Left lobe of liver (tissue), 2 donors: ENCODE data around the gene HRH2. TPM values are rescaled to one million over a fixed set of nuclear protein-coding genes. Genes with fewer than 3 reads are reported as not detected.
"Not testable (repeated sequence)": the region's sequence is repeated elsewhere in the genome, so short reads cannot be mapped to it uniquely, and the experiment has no call there.

Experiments used
- ATAC-seq: fragments of 200-7000 bp; cut with Tn5 transposase; one replicate; pipeline ENCODE4 v1.9.1; 2020; ENCODE audit warnings: mild to moderate bottlenecking, moderate library complexity
- DNase-seq: peaks from one replicate; pipeline ENCODE4 v3.0.0-alpha.2; 2020; ENCODE audit warnings: low spot score
- total RNA-seq: library from RNA; stranded (reverse); gene quantifications from one replicate; pipeline ENCODE4 v1.2.1, GENCODE V29; 2021
- donor health status: DM: no; HTN: no; CAD: no; lungs with moderate emphysema.
- donor health status: DM: no; HTN: yes; CAD: no.

The HRH2 gene
- total RNA-seq, 1 donor from 2014 or later = 0.23 TPM

DNA sequence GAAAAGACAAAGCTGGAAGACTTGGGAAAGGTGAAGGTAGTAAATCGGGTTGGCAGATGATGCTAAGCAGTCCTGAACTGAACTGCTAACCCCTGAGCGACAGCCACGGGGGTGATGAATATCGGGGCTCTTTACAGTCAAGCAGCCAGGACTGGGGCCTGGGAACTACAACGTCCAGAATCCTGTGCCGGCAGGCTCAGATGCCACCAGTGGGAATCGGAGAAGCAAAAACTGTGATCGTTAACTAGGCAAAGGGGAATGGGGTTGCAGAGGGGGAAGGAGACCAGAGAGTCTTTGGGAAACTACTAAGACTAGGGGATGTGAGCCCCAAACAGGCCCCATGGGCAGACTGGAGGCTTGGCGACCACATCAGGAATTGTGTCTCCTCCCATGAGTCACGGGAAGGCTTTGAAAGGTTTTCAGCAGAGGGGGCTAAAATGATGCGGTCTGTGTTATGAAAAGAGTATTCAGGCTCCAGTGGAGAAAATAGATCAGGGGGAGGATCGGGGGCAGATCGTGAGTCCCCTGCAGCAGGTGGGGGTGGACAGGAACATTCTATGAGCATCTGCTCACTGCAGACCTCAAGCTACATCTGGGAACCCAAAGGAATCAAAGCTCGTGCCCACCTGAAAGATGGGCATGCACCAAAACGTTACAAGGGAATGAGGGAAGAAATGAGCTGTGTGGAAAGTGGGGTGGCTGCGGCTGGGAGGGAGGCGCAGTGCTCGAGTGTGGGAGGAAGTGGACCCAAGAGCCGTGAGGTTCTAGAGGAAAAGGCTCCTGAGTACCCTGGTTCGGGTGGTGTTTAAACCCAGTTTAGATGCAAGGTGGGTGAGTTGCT, 53.8 kb downstream of the HRH2 start:
- DNase-seq (peak; percentile 15), ATAC-seq (no peak)

DNA sequence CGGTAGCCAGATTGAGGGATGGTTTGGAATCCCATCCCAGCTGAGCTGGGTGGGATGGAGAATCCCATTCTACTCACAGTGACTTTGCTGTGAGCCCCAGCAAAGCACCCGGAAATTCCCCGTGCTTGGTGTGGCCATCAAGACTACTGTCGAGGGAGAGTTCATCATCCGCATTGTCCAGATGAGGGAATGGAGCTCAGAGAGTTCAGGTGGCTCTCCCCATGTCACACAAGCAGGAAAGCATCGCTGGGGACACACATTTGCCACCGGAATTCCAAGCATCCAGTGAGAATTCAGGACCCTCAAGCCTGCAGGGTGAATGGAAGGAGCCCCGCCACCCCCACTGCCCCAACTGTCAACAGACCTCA, 54.4 kb downstream of the HRH2 start:
- ATAC-seq = no peak

DNA sequence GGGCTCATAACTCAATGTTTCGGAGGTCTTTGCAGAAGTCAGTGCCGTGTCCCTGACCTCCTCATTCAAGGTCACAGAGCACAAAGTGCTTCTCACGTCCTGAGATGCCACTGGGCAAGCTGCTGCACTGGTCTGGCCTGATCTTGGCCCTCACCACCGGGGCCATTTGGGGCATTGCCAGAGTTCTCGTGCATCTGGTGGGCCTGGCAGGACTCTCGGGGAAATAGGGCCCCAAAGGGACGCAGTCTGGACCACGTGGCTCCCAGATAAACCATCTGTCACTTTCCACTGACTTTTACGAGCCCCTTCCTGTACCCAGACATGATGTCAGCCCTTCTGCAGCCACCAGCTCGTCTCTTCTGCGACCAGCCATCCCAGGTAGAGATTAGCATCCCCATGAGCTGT, 54.8 kb downstream of the HRH2 start:
- no peak for DNase-seq
- ATAC-seq = no peak

More for the DNA sequence above, 54.4 kb downstream of the HRH2 start:
- peak; percentile 11 for DNase-seq

DNA sequence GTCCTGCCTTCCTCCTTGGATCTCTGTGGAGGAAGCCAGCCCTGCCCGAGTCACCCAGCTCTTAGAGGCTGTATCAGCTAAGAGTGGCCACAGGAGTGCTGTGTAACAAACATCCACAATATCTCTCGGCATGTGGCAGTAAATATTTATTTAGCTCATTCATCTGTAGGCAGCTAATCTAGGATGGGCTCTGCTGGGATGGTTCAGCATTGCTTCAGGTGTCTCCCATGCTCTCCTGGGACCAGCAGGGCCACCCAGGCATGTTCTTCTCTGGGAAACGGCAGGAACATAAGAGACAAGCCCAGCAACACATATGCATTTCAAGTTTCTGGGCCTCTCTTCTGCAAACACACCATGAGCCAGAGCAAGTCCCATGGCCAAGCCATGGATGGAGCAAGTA, 56.1 kb downstream of the HRH2 start:
- no peak for ATAC-seq
- DNase-seq = no peak

DNA sequence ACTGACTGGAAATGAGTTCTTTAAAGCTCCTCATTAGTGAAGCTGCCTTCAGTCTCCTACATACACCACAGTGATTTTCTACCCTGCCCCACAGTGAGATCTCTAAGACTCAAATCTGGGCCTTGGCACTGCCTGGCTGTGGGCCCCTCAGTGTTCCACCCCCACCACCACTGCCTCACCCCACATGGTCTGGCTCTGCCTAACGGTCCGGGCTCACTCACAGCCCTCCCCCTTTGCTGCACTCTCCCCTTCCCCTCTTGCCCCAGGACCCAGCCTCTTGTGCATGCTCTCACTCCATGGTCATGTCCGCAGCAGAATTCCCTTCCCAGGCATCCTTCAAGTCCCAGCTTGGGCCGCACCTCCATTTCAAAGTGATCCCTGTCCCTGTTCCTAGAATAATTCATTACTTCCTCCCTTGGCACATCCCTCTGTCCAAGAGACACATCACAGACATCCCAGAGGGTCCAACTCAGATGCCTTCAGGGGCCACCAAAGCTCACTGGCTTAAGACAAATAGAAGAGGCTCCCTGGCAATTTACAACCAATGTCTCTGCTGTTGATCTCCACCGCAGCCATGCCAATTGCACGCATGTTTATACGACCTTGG, 56.7 kb downstream of the HRH2 start:
- ATAC-seq (no peak), DNase-seq (no peak)

DNA sequence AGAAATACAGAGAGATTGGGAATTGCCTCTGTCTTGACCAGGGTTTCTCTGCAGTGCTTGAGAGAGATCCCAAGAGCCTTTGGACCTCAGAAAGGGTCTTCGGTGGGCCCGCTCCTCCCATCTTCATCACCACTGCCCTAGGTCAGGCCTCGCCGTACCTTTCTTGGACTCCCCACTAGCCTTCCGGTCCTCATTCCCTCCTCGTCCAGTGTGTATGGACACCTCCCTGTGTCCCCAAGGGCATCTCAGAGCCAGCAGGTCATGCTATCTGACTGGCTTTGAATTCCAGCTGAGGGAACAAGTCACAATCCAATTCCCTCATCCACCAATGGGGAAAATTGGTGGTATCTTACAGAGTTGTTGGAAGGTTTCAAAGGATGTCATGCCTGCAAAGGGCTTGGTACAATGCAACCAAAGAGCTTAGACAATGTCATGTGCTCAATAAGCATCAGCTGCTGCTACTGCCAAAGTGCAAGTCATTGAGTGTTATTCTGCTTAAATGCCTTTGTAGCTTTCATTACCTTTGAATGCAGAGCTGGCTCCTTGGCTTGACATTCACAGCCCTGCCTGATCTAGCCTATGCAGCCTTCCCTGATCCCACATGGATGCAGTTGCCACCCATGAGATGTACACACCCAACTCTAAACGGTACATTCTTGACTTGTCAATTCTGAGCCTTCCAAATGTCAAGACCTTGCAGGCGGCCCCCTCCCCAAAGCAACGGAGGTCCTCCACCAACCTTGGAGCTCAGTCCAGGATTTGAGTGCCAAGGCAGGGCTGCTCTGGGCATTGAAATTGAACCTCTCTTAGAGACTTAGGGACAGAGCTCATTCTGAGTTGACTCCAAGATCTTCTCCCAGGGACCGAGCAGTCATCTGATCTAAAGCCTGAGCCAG, 58.0 kb downstream of the HRH2 start:
- ATAC-seq (no peak), DNase-seq (no peak)

DNA sequence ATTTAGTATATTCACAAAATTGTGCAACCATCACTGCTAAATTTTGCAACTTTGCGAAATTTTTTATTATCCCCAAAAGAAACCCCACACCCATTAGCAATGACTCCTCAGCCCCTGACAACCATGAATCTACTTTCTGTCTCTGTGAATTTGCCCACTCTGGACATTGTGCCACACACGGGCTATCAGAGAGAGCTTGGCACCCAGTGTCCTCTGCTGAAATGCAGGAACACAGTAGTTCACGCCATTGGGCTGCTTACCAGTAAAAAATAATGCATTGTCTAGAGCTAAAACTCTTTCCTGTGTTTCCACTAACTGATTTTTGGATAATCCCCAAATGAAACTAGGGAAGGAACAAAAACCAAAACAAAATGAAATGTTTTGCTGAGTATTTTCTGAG, 60.0 kb downstream of the HRH2 start:
- ATAC-seq = peak; percentile 25
- no peak for DNase-seq

DNA sequence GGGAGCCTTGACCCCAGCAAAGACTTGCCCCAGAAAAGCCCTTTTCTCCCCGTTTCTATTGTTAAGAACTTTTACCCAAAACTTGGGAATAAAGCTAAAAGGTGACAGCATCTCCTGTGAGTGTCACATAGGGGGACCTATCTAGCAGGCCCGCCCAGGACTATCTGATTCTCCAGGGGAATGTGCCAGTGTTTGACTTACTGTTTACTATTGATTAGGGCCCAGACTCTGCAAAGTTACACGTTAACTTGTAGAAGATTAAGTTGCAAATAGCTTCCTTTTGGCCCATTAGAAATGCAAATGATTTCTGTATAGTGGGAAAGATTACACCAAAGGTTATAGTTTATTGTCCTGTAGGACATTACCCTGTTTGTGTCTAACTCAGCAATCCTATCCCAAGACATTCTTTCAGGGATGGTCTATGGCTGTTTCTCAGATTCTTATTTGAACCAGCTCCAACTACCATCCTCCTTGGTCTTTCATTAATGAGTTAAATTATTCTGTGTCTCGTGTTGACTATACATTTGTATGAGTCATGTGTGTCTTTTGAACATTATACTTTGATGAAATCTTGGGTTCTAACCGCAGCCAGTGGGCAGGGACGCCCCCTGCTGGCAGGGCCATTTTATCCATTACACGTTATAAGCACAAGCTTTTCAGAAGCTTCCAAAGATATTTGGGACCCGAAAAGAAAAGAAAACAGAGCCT, 60.7 kb downstream of the HRH2 start:
- no peak for DNase-seq
- ATAC-seq = peak; percentile 91

DNA sequence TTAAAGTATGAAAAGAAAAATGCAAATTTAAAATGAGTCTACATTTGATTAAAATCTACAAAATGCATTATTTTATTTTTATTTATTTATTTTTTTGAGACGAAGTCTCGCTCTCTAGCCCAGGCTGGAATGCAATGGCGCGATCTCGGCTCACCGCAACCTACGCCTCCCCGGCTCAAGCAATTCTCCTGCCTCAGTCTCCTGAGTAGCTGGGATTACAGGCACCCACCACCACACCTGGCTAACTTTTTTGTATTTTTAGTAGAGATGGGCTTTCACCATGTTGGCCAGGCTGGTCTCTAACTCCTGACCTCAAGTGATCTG, 61.2 kb downstream of the HRH2 start:
- ATAC-seq, DNase-seq: not testable (repeated sequence)

DNA sequence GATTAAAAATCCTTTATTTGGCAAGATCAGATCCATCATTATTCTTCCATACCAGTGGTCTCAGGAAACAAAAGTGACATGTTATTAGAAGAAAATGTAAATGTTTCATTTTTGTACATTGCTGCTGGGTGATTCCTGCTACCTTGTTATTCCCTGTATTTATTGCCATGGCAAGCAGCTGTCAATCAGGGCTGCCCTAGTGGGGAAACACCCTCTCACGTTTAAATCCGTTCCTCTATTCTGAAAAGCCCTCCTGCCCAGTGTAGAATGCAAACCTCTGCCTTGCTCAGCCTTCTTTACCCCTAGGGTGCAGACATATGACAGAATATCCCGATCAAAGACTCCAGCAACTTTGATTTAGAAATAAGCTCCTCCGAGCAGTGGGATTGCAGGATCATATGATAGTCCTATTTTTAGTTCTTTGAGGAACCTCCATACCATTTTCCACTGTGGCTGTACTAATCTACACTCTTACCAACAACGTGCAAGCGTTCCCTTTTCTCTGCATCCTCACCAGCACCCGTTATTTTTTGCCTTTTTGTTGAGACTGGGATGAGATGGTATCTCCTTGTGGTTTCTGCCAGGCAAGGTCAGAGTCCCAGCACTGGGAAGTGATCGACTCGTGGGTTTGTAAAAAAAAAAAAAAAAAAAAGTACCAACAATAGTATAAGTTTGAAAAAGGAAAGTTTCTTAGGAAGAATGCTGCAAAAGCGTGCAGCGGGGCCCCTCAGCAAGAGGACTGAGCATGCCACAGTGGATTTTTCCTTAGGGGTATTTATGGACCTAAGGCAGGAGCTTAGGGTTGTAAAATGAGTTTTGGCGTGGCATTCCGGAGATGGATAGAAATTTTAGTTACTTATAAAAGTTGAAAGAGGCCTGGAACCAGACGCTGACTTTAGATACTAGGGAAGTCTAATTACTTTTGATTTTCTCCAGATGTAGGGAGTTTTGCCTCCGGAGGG, 66.7 kb downstream of the HRH2 start:
- no peak for ATAC-seq
- no peak for DNase-seq

DNA sequence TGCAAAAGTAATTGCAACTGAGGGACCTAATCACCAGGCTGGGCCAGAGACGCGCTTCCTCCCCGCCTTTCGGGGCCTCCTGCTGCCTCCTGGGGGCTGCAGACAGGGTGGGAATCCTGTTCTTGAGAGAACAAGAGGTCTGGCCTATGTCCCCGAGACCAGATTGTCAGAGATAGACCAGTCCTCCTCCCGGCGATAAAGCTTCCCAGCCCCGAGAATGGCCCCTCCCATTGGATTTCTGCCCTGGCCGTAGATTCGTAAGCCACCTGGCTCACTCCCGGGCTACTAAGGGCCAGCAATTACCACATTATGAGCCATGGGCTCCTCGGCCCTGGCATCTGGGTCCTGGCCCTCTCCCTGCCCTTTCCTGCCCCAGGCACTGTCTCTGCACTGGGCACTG, 70.4 kb downstream of the HRH2 start:
- DNase-seq = no peak
- peak; percentile 38 for ATAC-seq

DNA sequence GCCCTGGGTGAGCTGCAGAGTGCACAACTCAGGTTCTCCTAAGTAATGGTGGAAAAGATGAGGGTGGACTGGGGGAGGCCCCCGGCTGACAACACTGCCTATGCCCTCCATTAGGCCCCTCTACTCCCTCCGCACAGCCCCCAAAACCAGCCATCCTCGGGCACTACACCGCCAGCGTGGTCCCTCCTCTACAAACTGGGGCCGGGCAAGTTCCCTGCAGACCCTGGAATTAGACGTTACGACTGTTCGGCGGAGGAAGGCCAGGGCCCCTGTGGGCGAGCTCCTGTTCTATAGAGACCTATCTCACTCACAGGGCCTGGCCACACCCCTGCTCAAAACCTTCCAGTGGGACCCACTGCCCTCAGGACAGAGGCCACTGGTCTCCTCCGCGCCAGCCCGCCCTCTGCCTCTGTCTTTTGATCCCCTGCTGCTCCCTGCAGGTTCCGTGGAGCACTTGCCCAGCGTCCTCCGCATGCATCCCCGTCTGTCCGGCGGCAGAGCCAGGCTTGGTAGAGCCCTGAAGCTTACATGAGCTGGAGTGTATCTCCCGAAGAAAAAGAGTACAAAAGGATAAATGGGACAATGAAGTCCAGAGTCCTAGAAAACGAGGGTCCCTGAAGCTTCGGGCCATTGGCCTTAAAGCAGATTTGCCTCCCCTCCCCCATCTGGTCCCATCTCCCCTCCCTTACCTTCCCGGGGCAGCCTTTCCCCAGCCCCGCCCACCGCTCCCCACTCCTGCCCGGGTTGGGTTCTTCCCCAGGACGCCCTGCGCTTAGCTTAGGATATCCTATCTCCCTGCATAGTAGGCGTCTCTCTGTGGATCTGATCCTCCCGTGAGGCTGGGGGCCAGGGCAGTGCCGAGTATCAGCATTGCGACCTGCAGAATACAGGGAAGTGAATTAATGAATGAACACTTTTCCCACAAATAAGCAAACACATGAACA, 71.3 kb downstream of the HRH2 start:
- no peak for DNase-seq
- ATAC-seq = peak; percentile 7

DNA sequence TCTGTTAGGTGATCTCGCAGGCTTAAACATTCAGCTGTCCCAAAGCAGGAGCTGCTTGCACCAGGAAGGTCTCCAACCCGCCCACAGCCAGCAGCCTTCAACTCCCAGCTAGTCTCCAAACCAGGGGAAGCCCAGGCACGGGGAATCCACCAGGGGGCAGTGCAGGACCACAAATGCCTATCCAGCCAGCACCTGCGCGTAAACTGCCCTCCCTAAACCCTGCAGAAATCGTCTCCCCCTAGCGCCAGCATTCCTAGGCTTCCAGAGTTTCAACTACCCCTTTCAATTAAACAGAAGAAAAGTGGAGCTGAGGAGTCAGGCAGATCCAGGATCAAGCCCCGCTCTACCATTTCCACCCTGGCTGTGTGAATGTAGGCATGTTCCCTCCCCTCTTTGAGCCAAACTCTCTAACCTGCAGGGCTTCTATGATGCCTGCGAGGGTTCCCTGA, 72.0 kb downstream of the HRH2 start:
- DNase-seq = peak; percentile 93
- peak; percentile 99 for ATAC-seq

DNA sequence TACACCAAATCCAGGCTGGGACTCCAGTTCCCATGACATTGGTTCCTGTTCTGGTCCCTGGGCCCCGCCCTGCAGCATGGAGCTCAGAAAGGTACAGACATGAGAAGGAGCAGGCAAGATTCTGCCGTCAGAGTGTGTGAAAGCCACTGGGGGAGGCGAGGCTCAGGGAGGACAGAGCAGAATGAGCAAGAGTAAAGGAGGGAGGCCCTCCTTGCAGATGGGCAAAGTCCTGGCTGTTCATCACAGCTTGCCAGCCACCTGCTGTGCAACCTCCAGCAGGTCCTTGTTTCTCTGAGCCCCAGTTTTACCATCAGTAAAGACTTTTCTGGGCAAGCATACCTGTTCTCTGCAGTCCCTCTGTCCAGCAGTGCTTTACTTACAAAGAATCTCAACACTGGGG, 73.3 kb downstream of the HRH2 start:
- ATAC-seq (no peak), DNase-seq (no peak)

DNA sequence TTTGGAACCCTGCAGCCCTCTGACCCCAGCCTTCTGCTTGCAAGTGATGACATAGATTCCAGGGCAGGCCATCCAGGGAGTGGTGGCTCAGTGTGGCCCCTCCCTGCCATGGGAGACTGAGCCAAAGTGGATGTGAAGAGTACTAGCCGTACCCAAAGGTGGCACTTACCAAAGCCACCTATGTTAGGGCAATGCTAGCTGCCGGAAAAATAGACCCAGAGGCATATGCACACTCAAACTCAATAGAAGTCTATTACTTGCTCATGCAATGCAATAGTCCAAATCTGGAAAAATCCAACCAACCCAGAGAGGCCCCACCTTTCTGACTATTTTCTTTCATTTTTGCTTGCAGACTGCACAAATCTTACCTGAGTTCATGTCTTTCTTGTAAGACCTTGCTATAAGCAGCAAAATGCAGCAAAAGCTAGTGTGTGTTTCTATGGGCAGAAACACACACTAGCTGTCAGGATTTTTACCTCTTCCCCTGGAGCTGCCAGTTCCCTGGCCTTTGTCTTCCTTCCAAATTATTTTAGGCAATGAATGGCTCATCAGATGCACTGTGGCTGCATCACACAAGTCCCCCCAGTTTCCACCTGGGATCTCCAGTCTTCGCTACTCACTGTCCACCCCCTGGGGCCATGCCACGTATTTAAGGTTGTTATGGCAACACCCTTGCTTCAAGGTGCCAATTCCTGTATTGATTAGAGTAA, 74.0 kb downstream of the HRH2 start:
- DNase-seq (no peak), ATAC-seq (no peak)

DNA sequence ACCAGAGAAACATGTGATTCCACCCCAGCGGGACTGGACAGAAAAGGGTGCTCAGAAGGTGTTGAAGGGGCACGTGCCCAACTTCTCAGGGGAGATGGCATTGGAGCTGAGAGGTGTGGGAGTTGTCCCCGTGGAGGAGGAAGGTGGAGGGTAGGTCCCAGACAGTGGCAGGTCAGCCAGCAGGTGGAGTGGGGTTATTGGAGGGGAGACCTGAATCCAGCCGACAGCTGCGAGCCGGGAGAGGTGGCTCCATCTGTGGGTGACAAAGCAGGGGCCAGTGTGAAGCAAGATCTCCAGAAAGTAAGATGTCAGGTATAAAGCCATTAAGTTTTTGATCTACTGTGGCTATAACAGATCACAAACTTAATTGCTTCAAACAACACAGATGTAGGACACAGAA, 75.1 kb downstream of the HRH2 start:
- DNase-seq (no peak), ATAC-seq (no peak)

DNA sequence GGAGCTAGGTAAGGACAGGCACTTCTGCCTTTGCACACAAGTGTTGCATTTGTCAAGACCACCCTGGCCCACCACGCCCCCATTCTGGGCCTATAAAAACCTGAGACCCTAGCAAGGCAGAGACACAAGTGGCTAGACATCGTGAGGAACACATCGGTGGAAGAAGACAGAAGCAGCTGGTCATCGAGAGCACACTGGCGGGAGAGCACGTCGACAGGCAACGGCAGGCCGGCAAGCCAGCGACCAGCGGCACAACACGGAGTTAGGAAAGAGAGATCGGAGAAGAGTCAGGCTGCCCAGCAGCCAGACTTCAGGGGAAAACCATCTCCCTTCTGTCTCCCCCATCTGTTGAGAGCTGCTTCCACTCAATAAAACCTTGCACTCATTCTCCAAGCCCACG, 76.1 kb downstream of the HRH2 start:
- no peak for ATAC-seq

DNA sequence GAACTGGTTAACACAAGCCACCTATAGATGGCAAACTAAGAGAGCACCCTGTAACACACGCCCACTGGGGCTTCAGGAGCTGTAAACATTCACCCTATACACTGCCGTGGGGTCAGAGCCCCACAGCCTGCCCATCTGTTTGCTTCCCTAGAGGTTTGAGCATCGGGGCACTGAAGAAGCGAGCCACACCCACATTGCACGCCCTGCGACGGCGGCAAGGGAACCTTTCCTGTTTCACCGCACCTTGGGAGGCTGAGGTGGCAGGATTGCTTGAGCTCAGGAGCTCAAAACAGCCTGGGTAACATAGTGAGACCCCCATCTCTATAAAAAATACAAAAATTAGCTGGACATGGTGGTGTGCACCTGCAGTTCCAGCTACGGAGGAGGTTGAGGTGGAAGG, 76.6 kb downstream of the HRH2 start:
- no peak for DNase-seq

More for the DNA sequence above, 76.1 kb downstream of the HRH2 start:
- no peak for DNase-seq

More for the DNA sequence above, 76.6 kb downstream of the HRH2 start:
- no peak for ATAC-seq
